Measurements from ENCODE around the gene DNAJC21. TPM values are rescaled to one million over a fixed set of nuclear protein-coding genes. Genes with fewer than 3 reads are reported as not detected.

Gene DNAJC21
- total and polyA plus RNA-seq, 9 of the 15 experiments (the other 6 are each of a cell fraction or from before 2014, with no cell fraction given): 26.6 to 105 (median 70.7) TPM

DNA sequence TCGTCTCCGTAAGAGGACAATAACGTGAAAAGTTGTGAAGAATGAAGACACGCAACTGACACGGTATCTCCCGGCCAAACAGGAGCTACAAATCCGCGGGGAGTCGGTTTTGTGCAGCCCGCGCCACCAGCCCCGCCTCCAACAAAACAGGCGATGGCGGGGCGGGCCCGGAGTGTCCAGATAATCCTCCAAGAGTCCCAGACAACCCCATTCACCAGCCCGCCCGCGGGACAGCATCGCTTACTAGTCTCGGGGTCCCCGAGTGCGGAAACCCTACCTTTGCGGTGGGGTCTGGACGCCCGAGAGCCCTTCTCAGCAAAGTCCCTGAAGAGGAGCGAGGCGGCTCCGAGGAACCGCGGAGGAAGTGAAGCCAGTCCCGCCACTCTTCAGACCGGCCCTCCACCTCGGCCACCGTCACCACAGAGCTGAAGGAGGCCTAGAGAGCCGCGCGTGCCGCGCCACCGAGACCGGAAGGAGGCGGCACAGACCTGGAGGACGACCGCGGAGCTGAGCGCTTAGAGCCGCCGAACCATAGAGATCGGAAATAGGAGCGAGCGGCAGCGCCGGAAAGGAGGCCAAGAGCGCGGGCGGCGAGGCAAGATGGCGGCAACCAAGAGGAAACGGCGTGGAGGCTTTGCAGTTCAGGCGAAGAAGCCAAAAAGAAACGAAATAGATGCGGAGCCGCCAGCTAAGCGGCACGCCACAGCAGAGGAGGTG lies 14.1 kb upstream of the DNAJC21 start, which contains the start of the genes BRIX1 and RAD1 (continued):
- TF ChIP-seq ZNF407 (IDR thresholded peaks at IDR 0.05; ENCODE audit: low read depth) (peak; percentile 99), HDAC8 (tag; IDR thresholded peaks at IDR 0.05) (no peak), MITF (IDR thresholded peaks at IDR 0.05) (0 out of 2 replicates have a peak, but pooled peaks have one; percentile 7), KDM2B (CRISPR knock-in tag; IDR thresholded peaks at IDR 0.05) (no peak), AFF4 (CRISPR knock-in tag; IDR thresholded peaks at IDR 0.05) (peak; percentile 96), CREM (IDR thresholded peaks at IDR 0.05; ENCODE audit: low read depth) (peak; percentile 88), GABPA (tag; conservative IDR thresholded peaks at IDR 0.05; ENCODE audit: low read depth) (peak; percentile 99), RHOXF2B (CRISPR knock-in tag; conservative IDR thresholded peaks at IDR 0.05) (no peak)
- TF ChIP-seq, protein P1, sequence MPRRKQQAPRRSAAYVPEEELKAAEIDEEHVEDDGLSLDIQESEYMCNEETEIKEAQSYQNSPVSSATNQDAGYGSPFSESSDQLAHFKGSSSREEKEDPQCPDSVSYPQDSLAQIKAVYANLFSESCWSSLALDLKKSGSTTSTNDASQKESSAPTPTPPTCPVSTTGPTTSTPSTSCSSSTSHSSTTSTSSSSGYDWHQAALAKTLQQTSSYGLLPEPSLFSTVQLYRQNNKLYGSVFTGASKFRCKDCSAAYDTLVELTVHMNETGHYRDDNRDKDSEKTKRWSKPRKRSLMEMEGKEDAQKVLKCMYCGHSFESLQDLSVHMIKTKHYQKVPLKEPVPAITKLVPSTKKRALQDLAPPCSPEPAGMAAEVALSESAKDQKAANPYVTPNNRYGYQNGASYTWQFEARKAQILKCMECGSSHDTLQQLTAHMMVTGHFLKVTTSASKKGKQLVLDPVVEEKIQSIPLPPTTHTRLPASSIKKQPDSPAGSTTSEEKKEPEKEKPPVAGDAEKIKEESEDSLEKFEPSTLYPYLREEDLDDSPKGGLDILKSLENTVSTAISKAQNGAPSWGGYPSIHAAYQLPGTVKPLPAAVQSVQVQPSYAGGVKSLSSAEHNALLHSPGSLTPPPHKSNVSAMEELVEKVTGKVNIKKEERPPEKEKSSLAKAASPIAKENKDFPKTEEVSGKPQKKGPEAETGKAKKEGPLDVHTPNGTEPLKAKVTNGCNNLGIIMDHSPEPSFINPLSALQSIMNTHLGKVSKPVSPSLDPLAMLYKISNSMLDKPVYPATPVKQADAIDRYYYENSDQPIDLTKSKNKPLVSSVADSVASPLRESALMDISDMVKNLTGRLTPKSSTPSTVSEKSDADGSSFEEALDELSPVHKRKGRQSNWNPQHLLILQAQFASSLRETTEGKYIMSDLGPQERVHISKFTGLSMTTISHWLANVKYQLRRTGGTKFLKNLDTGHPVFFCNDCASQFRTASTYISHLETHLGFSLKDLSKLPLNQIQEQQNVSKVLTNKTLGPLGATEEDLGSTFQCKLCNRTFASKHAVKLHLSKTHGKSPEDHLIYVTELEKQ (CRISPR knock-in tag; IDR thresholded peaks at IDR 0.05): no peak
